EL (cell line): ENCODE data around the gene CENATAC.
A peak's percentile ranks its signal among the peaks of the same experiment; 100 is the strongest.
"Not testable (repeated sequence)": the region's sequence is repeated elsewhere in the genome, so short reads cannot be mapped to it uniquely, and the experiment has no call there.

ENCODE experiments used
- DNase-seq: peaks from one replicate; pipeline ENCODE4 v3.0.0-alpha.2; 2016

Gene CENATAC

GRCh38 chr11:119028346-119029068, 30.6 kb downstream of the CENATAC start:
- no peak for DNase-seq

GRCh38 chr11:119029069-119029339, 31.1 kb downstream of the CENATAC start:
- no peak for DNase-seq

- no peak for DNase-seq
These were observed 31.5 kb downstream of the CENATAC start for GRCh38 chr11:119029340-119030028.

GRCh38 chr11:119030029-119030328, 32.0 kb downstream of the CENATAC start:
- DNase-seq = no peak

- peak; percentile 97 for DNase-seq
These were observed 32.5 kb downstream of the CENATAC start, which contains the start of gene SLC37A4 for GRCh38 chr11:119030329-119031047. TSS of gene SLC37A4 (minus strand) at chr11:119030877.

- DNase-seq = no peak
These were observed 34.0 kb downstream of the CENATAC start for GRCh38 chr11:119031912-119032280.

GRCh38 chr11:119033421-119033820, 35.5 kb downstream of the CENATAC start:
- DNase-seq = not testable (repeated sequence)

GRCh38 chr11:119034813-119035212, 36.9 kb downstream of the CENATAC start:
- no peak for DNase-seq

GRCh38 chr11:119038884-119039283, 40.9 kb downstream of the CENATAC start:
- DNase-seq = no peak

- not testable (repeated sequence) for DNase-seq
These were observed 41.5 kb downstream of the CENATAC start for GRCh38 chr11:119039471-119039870.

- DNase-seq = no peak
These were observed 44.0 kb downstream of the CENATAC start for GRCh38 chr11:119041821-119042514.

GRCh38 chr11:119042927-119043326, 45.0 kb downstream of the CENATAC start:
- no peak for DNase-seq

- no peak for DNase-seq
These were observed 46.8 kb downstream of the CENATAC start for GRCh38 chr11:119044708-119045107.

GRCh38 chr11:119046489-119046888, 48.6 kb downstream of the CENATAC start:
- DNase-seq = no peak

GRCh38 chr11:119047205-119047604, 49.3 kb downstream of the CENATAC start:
- no peak for DNase-seq

GRCh38 chr11:119048644-119049043, 50.7 kb downstream of the CENATAC start:
- DNase-seq = no peak

- no peak for DNase-seq
These were observed 51.1 kb downstream of the CENATAC start for GRCh38 chr11:119049081-119049480.

GRCh38 chr11:119051440-119052162, 53.7 kb downstream of the CENATAC start:
- no peak for DNase-seq

GRCh38 chr11:119052163-119052814, 54.4 kb downstream of the CENATAC start:
- no peak for DNase-seq

GRCh38 chr11:119054418-119054817, 56.5 kb downstream of the CENATAC start:
- no peak for DNase-seq

GRCh38 chr11:119055901-119056300, 58.0 kb downstream of the CENATAC start:
- peak; percentile 57 for DNase-seq

GRCh38 chr11:119056421-119056999, 58.6 kb downstream of the CENATAC start:
- DNase-seq = no peak
